Muscle layer of duodenum (tissue), 2 donors: ENCODE measurements around the gene APOE.
"Not testable (repeated sequence)": the region's sequence is repeated elsewhere in the genome, so short reads cannot be mapped to it uniquely, and the experiment has no call there.

Experiments
- H3K27ac ChIP-seq: one replicate; pipeline ENCODE4 v1.7.0; 2013; ENCODE audit warnings: mild to moderate bottlenecking, low read length
- H3K27me3 ChIP-seq: one replicate; pipeline ENCODE4 v1.7.0; 2013; ENCODE audit warnings: low read depth, mild to moderate bottlenecking, control low read depth, low read length
- H3K36me3 ChIP-seq, 2 donors: one replicate each; pipeline ENCODE4 v1.7.0; 2013; ENCODE audit warnings: low read length in 2 of 2, control low read depth in 1 of 2, mild to moderate bottlenecking in 1 of 2; ENCODE audit not compliant: insufficient read depth in 2 of 2, control insufficient read depth in 1 of 2
- H3K4me1 ChIP-seq, 2 donors: one replicate each; pipeline ENCODE4 v1.7.0; 2013; ENCODE audit warnings: low read length in 2 of 2, mild to moderate bottlenecking in 2 of 2, control low read depth in 1 of 2, moderate library complexity in 1 of 2; ENCODE audit not compliant: insufficient read depth in 2 of 2, control insufficient read depth in 1 of 2
- H3K4me3 ChIP-seq, 2 donors: one replicate each; pipeline ENCODE4 v1.7.0; 2013; ENCODE audit warnings: low read length in 2 of 2, low read depth in 1 of 2, mild to moderate bottlenecking in 1 of 2
- H3K9me3 ChIP-seq, 2 donors: one replicate each; pipeline ENCODE4 v1.7.0; 2013; ENCODE audit warnings: low read length in 2 of 2, control low read depth in 1 of 2, mild to moderate bottlenecking in 1 of 2; ENCODE audit not compliant: control insufficient read depth in 1 of 2
- donor health status: healthy.

Gene APOE

DNA sequence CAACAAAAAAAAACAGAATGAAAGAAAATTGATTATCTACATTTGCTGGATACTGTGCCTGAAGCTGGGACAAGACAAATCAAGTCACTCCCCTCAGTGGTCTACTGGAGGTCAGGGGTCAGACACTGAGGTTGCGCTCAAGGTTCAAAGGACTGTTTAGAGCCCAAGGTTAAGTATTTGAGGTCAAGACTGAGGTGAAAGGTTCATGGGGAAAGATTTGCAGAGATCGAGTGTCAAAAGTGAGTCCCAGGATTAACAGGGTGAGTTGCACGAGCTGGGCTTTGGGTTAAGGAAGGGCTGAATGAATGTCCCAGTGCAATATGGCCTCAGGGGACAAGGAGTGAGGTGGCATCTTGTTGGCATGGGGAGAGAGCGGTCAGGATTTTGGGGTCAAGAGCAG, 17.9 kb upstream of the APOE start:
- H3K4me1 ChIP-seq = peaks cover 12 to 19% of the 10 kb centered on the region in 2 donors
- H3K27ac ChIP-seq = no peak overlapping the region
- no peaks in the 10 kb centered on the region for H3K9me3 ChIP-seq
- no peaks in the 10 kb centered on the region for H3K27me3 ChIP-seq
- peaks cover 3 to 25% of the 10 kb centered on the region in 2 donors for H3K36me3 ChIP-seq
- H3K4me3 ChIP-seq = no peak overlapping the region

DNA sequence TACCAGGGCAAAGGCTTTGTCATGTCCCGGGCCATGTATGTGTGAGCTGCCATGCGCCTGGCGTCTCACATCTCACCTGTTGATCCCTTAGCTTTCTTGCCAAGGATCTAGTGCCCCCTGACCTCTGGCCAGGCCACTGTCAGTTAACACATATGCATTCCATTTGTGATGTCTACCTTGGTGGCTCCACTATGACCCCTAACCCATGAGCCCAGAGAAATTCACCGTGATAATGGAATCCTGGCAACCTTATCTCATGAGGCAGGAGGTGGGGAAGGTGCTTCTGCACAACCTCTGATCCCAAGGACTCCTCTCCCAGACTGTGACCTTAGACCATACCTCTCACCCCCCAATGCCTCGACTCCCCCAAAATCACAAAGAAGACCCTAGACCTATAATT, 17.3 kb upstream of the APOE start:
- H3K27me3 ChIP-seq, H3K9me3 ChIP-seq, H3K4me3 ChIP-seq, H3K27ac ChIP-seq: not testable (repeated sequence)
- Histone ChIP-seq H3K4me1 (peaks cover 12 to 23% of the 10 kb centered on the region in 2 donors), H3K36me3 (peaks cover 7 to 28% of the 10 kb centered on the region in 2 donors)

DNA sequence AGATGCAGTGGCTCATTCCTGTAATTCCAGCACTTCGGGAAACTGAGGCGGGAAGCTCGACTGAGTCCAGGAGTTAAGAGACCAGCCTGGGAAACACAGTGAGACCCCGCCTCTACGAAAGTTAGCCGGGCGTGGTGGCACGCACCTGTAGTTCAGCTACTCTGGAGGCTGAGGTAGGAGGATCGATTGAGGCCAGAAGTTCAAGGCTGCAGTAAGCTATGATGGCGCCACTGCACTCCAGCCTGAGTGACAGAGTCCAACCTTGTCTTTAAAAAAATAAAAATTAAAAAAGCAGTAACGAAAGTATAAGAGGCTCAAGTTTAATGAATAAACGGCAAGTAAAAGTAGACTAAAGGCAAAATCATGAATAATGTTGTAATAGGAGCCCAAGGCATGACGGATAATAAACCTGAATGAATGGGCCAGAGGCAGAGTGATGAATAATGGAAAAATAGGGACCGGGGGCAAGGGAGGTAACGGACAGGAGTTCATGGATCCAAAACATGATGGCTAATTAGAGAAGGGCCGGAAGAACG, 15.7 kb upstream of the APOE start:
- peaks cover 12 to 23% of the 10 kb centered on the region in 2 donors for H3K4me1 ChIP-seq
- no peaks in the 10 kb centered on the region for H3K9me3 ChIP-seq
- H3K27ac ChIP-seq = peak overlapping the region; percentile 95
- no peaks in the 10 kb centered on the region for H3K27me3 ChIP-seq
- peaks cover 13 to 35% of the 10 kb centered on the region in 2 donors for H3K36me3 ChIP-seq
- H3K4me3 ChIP-seq = peak overlapping the region; percentile 86 to 87

DNA sequence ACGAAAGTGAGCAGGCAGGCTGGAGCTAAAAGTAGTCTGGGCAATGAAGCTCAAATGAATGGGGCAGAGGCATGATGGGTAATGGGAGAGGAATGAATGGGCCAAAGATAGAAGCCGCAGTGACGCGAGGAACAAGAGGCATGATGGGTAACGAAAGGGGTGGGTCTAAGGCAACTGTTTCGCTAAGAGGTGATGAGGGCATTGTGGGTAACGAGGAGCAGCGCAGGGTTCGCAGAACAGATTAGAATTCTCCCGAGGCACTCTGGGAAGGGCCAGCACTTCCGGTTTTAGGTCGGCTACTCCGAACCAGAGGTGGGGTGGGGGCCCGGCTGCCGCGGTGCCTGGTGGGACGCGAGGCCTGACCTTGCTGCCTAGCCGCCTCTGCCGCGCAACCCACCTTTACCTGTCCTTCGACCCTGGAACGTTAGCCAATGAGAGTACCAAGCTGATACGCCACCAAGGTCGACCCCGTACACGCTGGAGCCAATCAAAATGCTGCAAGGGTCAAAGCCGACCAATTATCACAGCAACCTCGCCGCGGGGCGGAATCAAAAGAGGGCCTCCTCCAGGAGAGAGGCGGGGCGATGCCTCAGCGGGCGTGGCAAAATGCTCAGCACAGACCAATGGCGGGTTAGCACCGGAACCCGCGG, 15.1 kb upstream of the APOE start:
- H3K27ac ChIP-seq = peak overlapping the region; percentile 95
- H3K4me3 ChIP-seq = peak overlapping the region; percentile 86 to 87
- peaks cover 12 to 23% of the 10 kb centered on the region in 2 donors for H3K4me1 ChIP-seq
- peaks cover 18 to 41% of the 10 kb centered on the region in 2 donors for H3K36me3 ChIP-seq
- no peaks in the 10 kb centered on the region for H3K9me3 ChIP-seq
- no peaks in the 10 kb centered on the region for H3K27me3 ChIP-seq

DNA sequence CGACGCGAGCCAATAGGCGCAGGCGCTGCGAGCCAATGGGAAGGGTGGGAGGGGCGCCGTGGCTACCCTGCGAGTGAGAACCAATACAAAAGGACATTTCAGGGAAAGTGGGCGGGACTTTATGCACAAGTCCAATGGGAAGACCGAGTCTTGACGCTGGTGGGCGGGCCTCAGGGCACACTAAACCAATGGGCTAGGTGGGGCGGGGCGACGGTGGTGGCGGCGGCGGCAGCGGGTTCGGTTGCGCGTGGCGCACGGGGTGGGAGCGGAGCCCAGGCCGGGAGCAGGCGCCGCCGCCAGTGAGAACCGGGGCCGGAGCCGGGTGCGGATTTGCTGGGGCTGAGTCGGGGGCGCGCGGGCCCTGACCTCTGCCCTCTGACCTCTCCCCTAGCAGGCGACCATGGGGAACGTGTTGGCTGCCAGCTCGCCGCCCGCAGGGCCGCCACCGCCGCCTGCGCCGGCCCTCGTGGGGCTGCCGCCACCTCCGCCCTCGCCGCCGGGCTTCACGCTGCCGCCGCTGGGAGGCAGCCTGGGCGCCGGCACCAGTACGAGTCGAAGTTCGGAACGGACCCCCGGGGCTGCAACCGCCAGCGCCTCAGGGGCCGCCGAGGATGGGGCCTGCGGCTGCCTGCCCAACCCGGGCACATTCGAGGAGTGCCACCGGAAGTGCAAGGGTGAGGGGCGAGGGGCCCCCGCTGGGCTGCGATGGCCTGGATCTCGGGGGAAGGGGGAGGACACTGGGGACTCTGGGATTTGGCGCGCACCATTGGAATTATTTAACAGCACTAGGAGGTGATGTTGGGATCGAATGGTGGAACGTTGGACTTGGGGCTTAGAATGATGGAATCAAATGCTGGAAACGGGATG, 14.3 kb upstream of the APOE start, which contains the start of gene TOMM40:
Gene TOMM40, plus strand, starts transcription at position 239 of the 867 bp plus-strand sequence. Its CDS starts 162 bp downstream, at position 401.
- Histone ChIP-seq H3K4me1 (peaks cover 12 to 23% of the 10 kb centered on the region in 2 donors), H3K4me3 (peak within 1 kb of the TSS; percentile 86 to 88), H3K27me3 (no peaks in the 10 kb centered on the region), H3K27ac (peak within 1 kb of the TSS; percentile 95), H3K9me3 (no peaks in the 10 kb centered on the region), H3K36me3 (peaks cover 24 to 42% of the 10 kb centered on the region in 2 donors)

DNA sequence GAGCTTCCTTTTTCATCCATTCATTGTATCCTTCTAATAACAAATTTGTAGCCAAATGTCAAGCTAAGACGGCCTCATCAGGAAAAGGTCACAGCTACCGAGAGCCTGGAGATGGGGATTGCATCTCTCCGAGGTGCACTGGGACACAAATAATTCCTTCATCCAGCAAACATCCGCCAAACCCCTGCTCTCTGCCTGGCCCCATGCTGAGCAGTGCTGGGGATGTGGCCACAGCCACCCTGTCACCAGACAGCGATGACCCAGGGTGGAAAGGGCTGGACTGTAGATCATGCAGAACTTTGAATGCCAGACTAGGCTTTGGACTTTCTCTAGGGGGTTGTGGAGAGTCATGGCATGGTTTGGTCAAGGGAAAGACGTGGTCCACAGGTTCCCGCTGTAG, 12.7 kb upstream of the APOE start:
- peaks cover 12 to 23% of the 10 kb centered on the region in 2 donors for H3K4me1 ChIP-seq
- H3K27me3 ChIP-seq = no peaks in the 10 kb centered on the region
- peaks cover 24 to 52% of the 10 kb centered on the region in 2 donors for H3K36me3 ChIP-seq
- H3K9me3 ChIP-seq = no peaks in the 10 kb centered on the region
- no peak overlapping the region for H3K27ac ChIP-seq
- H3K4me3 ChIP-seq = peak overlapping the region in 1 of 2 donors; percentile 68

DNA sequence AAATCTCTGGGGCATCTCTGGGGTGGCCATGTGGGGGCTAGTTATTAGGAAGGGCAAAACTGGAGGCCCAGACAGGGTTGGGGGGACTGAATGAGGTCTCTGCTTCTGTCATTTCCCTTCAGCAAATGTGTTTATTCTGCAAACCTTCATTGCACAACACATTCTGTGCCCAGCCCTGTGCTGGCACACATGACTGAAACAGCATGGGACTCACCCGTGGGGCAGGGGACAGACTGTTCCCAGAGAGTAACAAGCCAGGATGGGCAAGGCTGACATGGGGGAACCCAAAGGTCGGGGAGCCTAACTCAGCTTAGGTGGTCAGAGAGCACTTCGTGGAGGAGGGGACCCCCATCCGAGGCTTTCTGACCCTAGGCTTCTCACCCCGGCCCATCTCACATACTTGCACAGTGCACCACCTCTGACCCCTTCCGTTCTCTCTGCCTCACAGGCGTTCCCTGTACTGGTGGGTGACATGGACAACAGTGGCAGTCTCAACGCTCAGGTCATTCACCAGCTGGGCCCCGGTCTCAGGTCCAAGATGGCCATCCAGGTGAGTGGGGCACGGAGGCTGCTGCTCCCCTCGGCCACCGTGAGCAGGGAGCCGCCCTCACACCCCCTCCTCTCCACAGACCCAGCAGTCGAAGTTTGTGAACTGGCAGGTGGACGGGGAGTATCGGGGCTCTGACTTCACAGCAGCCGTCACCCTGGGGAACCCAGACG, 12.1 kb upstream of the APOE start:
- Histone ChIP-seq H3K27me3 (no peaks in the 10 kb centered on the region), H3K27ac (no peak overlapping the region), H3K4me3 (no peak overlapping the region), H3K4me1 (peaks cover 12 to 23% of the 10 kb centered on the region in 2 donors), H3K9me3 (no peaks in the 10 kb centered on the region), H3K36me3 (peaks cover 24 to 56% of the 10 kb centered on the region in 2 donors)

DNA sequence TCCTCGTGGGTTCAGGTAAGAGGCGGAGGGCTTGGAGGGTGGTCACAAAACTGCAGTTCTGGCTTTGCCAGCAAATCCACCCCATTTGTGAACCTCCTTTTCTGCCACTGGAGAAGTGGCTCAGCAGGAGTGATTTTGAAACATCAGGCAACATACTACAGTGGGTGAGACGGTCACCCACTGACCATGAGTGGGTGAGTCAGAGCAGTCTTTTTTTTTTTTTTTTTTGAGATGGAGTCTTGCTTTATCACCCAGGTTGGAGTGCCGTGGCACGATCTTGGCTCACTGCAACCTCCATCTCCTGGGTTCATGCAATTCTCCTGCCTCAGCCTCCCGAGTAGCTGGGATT, 11.6 kb upstream of the APOE start:
- Histone ChIP-seq H3K36me3 (peaks cover 24 to 56% of the 10 kb centered on the region in 2 donors), H3K27ac (no peak overlapping the region)

DNA sequence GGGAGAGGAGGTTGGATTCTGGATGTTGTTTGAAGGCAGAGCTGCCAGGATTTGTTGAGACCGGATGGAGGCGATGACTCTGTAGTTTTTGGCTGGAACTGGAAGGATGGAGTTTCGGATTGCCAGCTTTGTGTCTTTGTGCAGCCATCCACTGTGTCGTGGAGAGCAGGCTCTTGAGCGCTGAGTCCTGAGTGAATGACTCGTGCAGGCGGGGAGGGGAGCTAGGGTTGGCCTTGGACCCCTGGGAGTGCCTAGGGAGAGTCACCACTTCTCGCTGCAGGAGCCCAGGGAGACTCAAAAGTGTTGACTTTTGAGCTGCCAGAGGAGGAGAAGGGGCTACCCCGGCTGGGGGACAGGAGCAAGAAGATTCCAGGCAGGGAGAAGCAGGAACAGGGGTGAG, 10.7 kb upstream of the APOE start:
- Histone ChIP-seq H3K9me3 (no peaks in the 10 kb centered on the region), H3K27ac (no peak overlapping the region), H3K4me1 (peaks cover 8 to 17% of the 10 kb centered on the region in 2 donors), H3K36me3 (peaks cover 25 to 62% of the 10 kb centered on the region in 2 donors), H3K4me3 (no peak overlapping the region), H3K27me3 (no peaks in the 10 kb centered on the region)

More for the DNA sequence above, 11.6 kb upstream of the APOE start:
- peaks cover 12 to 23% of the 10 kb centered on the region in 2 donors for H3K4me1 ChIP-seq
- H3K9me3 ChIP-seq = no peaks in the 10 kb centered on the region
- H3K4me3 ChIP-seq = no peak overlapping the region
- H3K27me3 ChIP-seq = no peaks in the 10 kb centered on the region

DNA sequence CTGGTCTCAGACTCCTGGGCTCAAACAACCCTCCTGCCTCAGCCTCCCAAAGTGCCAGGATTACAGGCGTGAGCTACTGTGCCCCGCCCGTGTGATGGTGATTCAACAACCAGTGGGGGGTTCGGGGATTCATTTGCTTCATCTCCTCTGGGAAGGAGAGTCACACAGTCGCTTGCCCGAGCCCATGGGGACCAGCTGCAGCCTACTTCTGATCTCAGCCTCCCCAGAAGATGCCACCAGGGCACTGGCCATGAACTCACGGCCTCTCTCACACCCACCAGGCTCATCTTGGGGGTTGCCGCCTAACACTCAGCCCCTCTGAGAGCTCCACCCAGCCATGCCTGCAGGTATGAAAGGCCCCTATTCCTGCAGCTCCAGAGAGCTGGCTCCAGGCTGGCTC, 7.8 kb upstream of the APOE start:
- H3K9me3 ChIP-seq = no peaks in the 10 kb centered on the region
- peaks cover 0 to 2% of the 10 kb centered on the region in 2 donors for H3K4me1 ChIP-seq
- peaks cover 37 to 85% of the 10 kb centered on the region in 2 donors for H3K36me3 ChIP-seq
- H3K27ac ChIP-seq = no peak overlapping the region
- H3K4me3 ChIP-seq = no peak overlapping the region
- H3K27me3 ChIP-seq = no peaks in the 10 kb centered on the region
